BE2C (cell line): ENCODE data around the gene CFAP97D2.
"Not testable (repeated sequence)": the region's sequence is repeated elsewhere in the genome, so short reads cannot be mapped to it uniquely, and the experiment has no call there.

ENCODE experiments used
- DNase-seq: peaks from one replicate; pipeline ENCODE4 v3.0.0-alpha.2; 2020
- H3K27me3 ChIP-seq: fragments of 250-450 bp; sonication (Bioruptor Pico); 2 replicates; pipeline ENCODE4 v1.5.1; 2020; ENCODE audit warnings: mild to moderate bottlenecking
- H3K36me3 ChIP-seq: fragments of 250-450 bp; sonication (Bioruptor Pico); 2 replicates; pipeline ENCODE4 v1.5.1; 2020; ENCODE audit warnings: mild to moderate bottlenecking
- H3K4me1 ChIP-seq: fragments of 250-450 bp; sonication (Bioruptor Pico); 2 replicates; pipeline ENCODE4 v1.5.1; 2020
- H3K4me3 ChIP-seq: 2 replicates; pipeline ENCODE4 v1.5.1; 2011; ENCODE audit warnings: low read depth, low read length
- H3K9me3 ChIP-seq: fragments of 250-450 bp; sonication (Bioruptor Pico); 2 replicates; pipeline ENCODE4 v1.5.1; 2020
- CTCF ChIP-seq: IDR thresholded peaks from 2 replicates; pipeline ENCODE4 v1.5.1; 2012; ENCODE audit warnings: mild to moderate bottlenecking, low read depth, low read length

The CFAP97D2 gene

GRCh38 chr13:114259974-114260373 lies 80.9 kb downstream of the CFAP97D2 start:
- H3K4me3 ChIP-seq = no peak overlapping the region
- peaks cover 72% of the 10 kb centered on the region for H3K36me3 ChIP-seq
- H3K4me1 ChIP-seq = no peaks in the 10 kb centered on the region
- no peak for TF ChIP-seq CTCF
- H3K9me3 ChIP-seq = no peaks in the 10 kb centered on the region
- H3K27me3 ChIP-seq = no peaks in the 10 kb centered on the region
- DNase-seq = no peak

GRCh38 chr13:114260814-114261213 lies 81.8 kb downstream of the CFAP97D2 start:
- Histone ChIP-seq H3K4me1 (no peaks in the 10 kb centered on the region), H3K36me3 (peaks cover 75% of the 10 kb centered on the region), H3K9me3 (no peaks in the 10 kb centered on the region), H3K27me3 (no peaks in the 10 kb centered on the region), H3K4me3 (no peak overlapping the region)
- TF ChIP-seq CTCF = no peak
- no peak for DNase-seq

GRCh38 chr13:114261328-114261965 lies 82.4 kb downstream of the CFAP97D2 start:
- Histone ChIP-seq H3K4me1 (no peaks in the 10 kb centered on the region), H3K4me3 (no peak overlapping the region), H3K9me3 (no peaks in the 10 kb centered on the region), H3K36me3 (peaks cover 81% of the 10 kb centered on the region), H3K27me3 (no peaks in the 10 kb centered on the region)
- no peak for TF ChIP-seq CTCF
- no peak for DNase-seq

GRCh38 chr13:114263578-114263977 lies 84.5 kb downstream of the CFAP97D2 start:
- Histone ChIP-seq H3K36me3 (peaks cover 92% of the 10 kb centered on the region), H3K9me3 (no peaks in the 10 kb centered on the region), H3K4me1 (no peaks in the 10 kb centered on the region), H3K27me3 (no peaks in the 10 kb centered on the region), H3K4me3 (no peak overlapping the region)
- no peak for DNase-seq
- no peak for TF ChIP-seq CTCF

GRCh38 chr13:114264313-114264712 lies 85.3 kb downstream of the CFAP97D2 start:
- DNase-seq, H3K4me1 ChIP-seq, H3K9me3 ChIP-seq, H3K4me3 ChIP-seq, H3K27me3 ChIP-seq: not testable (repeated sequence)
- peaks cover 95% of the 10 kb centered on the region for H3K36me3 ChIP-seq

- no peaks in the 10 kb centered on the region for H3K4me1 ChIP-seq
- DNase-seq = no peak
- H3K27me3 ChIP-seq = no peaks in the 10 kb centered on the region
- no peak overlapping the region for H3K4me3 ChIP-seq
- H3K9me3 ChIP-seq = no peaks in the 10 kb centered on the region
- no peak for TF ChIP-seq CTCF
- H3K36me3 ChIP-seq = peaks cover 95% of the 10 kb centered on the region
Measured at GRCh38 chr13:114264886-114265611, 86.0 kb downstream of the CFAP97D2 start.
